COLO668 (cell line): Measurements from ENCODE around the gene CD80.
A peak's percentile ranks its signal among the peaks of the same experiment; 100 is the strongest.

Experiments used
- DNase-seq: peaks from one replicate; lab custom pipeline; 2025; ENCODE audit not compliant: unreplicated experiment; lab: John Stamatoyannopoulos, UW

Gene CD80

GRCh38 chr3:119550192-119550910, 9.1 kb downstream of the CD80 start:
- no peak for DNase-seq

DNA sequence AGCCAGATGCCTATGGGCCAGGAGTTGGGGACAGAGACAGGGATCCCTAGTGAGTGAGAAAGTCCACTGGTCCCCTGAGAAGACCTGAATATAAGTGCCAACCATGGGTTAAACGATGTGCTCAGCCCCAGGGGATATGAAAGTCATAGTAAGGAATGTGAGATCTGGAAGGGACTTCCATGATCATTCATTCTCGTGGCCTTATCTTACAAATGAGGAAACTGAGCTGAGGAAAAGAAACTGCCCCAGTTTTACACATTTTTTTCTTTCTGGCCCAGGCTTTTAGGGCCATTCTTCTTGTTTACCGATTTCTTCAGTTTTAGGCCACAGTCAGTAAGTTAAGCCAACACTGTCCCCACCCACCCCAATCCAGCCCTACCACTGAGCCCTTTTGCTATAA, 11.1 kb downstream of the CD80 start:
- DNase-seq: no peak

DNA sequence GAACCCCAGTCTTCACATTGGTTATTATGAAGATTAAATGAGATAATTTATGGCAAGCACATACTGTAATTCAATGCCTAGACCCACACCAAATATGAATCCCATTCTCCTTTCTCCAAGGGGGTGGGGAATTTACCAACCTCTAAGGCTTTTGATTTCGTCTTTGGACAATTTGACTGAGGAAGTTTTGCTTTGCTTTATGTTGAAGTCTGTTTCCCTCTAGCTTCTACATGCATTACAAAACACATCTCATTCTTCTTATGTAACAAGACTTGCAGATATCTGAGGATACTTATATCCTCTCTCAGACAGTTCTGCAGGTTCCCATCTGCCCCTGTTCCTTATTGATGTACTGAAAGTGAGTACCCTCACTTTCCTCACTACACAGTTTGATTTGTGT, 12.2 kb downstream of the CD80 start:
- DNase-seq: no peak

DNA sequence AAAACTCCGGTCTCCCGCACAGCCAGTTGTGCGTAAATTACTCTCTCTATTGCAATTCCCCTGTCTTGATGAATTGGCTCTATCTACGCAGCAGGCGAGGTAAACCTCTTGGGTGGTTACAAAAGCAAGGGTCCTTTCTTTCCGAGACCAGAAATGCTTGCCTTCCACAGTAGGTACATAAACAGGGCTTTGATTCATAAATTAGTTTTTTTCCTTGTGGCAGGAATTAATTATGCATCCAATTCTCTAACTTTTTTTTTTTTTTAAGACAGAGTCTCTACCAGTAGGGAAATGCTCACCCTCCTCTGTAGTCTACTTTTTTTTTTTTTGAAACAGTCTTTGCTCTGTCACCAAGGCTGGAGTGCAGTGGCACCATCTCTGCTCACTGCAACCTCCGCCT, 16.3 kb downstream of the CD80 start:
- no peak for DNase-seq

GRCh38 chr3:119542168-119542767, 17.1 kb downstream of the CD80 start:
- no peak for DNase-seq

DNA sequence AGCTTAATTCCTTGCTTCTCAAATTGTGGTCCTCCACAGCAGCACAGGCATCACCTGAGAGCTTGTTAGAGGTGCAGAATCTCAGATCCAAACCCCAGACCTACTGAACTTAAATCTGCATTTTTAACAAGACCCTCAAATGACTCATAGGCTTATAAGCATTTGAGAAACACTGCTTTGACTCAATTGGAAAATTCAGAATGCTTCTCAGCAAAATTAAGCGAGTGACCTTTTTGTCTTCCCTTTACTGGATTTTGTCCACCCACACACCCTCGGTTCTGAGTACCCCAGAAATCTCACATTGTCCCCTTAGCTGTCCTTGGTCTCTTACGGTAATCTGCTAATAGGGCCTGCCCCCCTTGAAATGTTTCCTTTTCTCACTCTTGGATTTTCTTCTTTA, 17.9 kb downstream of the CD80 start:
- DNase-seq: no peak

DNA sequence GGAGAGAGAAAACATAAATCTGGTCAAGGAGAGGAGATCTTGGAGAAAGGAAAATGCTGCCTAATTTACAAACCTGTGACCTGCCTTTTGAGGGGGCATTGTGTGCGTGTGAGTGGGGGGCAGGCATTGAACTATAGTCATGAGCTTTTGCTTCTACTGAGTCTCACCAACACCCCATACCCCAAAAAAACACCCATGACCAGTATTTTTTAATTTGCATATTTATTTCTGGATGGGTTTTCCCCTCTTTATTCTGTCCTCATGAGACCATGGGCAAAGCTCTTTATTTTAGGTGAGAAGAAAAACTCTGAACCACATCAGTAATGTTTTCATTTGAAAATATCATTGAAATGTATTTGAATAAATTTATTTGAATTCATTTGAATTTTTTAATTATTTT, 20.6 kb downstream of the CD80 start:
- no peak for DNase-seq

DNA sequence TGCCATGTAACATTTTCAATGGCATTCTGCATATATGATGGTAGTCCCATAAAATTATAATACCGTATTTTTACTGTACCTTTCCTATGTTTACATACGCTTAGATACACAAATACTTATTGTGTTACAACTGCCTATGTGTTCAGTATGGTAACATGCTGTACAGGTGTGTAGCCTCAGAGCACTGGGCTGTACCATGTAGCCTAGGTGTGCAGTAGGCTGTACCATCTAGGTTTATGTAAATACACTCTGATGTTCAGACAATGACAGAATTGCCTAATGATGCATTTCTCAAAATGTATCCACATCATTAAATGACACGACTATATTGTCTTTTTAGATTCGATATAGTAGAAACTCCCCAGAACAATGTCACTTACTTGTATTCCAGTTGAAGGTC, 22.7 kb downstream of the CD80 start:
- peak; percentile 11 for DNase-seq

- DNase-seq: no peak
Measured at GRCh38 chr3:119534296-119534695, 25.1 kb downstream of the CD80 start.

DNA sequence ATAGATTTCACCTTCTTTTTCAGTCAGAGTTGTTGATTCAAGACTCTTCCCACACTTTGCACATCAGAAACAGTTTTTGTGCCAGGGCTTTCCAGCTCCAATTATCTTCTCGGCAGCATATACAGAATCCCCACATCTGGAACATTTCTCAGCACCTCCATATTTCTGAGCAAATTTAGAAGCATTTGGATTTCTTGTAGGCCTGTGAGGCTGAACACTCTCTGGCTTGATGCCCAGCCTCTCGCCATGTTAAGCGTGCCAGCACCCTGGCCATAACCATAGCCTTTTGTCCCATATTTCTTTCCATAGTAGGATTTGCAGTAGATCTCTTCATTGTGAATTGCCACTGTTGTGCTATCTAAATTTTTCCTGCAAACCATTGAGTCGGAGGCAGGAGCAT, 28.3 kb downstream of the CD80 start:
- DNase-seq: no peak

DNA sequence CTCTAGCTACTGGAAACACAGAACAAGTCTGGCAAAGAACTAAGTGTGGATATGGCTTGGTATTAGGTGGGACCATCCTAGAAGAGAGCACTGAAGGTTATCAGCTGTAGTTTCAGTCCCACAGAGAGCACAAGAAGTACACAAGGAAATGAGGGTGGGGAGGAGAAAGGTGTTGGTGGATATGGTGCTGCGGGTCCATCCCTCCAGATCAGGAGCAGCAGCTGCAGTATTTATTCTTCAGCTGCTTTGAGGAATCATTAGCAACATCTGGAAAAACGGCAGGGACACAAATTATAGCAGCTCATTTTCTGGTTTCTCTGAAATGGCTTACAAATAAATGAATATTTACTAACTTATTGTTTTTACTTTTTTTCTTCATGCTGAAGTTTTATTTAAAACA, 29.0 kb downstream of the CD80 start:
- no peak for DNase-seq

GRCh38 chr3:119529883-119530282, 29.5 kb downstream of the CD80 start:
- DNase-seq: no peak

- no peak for DNase-seq
Measured at GRCh38 chr3:119527714-119528113, 31.7 kb downstream of the CD80 start.

DNA sequence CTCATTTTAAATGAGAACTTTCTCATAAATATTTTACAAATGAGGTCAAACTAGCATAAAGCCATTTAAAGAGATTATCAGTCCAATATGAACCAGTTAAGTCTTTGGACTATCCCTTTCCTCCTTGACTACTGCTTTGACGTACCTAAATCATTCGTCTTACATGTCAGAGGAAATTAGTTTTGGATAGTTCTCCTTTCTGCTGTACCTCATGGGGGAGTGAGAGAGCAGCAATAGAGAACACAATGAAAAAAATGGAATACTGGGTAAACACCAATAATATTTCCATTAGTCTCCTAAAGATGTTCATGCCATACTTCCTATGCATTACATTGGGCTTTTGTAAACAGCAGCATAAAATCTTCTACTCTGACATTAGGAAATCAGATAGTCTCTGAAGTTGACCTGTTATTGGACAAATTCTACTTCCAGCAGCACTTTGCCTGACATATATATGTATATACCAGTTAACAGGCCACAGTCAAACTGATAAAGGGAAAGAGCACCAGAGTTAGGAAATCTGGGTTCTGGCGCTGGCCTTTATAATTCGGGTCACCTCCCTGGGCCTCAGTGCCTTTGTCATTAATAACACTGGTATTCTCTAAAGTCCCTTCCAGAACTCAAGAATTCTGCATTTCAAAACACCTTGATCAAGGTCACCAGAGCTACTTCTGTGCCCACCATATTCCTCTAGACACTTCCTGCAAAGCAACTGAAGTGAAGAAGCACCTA, 34.3 kb downstream of the CD80 start:
- no peak for DNase-seq

DNA sequence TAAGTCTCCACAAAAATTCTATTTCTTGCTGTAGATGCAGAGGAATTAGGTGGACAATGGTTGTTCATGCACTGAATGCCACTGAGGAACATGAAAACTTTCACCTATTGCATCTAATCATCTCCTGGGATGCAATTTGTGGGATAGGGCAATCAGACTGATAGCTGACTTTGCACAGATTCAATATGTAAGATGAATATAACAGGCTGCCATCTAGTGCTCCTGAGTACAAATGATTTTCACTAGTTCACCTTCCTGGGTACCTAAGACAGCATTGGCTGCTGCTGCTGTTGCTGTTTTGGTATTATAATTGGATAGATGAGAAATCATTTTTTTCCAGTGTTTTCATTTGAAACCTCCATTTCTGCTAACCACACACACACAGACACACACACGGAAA, 41.4 kb downstream of the CD80 start:
- no peak for DNase-seq

- DNase-seq: no peak
Measured at GRCh38 chr3:119517112-119517511, 42.3 kb downstream of the CD80 start.

- no peak for DNase-seq
Measured at GRCh38 chr3:119514637-119515036, 44.8 kb downstream of the CD80 start.

- DNase-seq: no peak
Measured at GRCh38 chr3:119510690-119511089, 48.7 kb downstream of the CD80 start.

- no peak for DNase-seq
Measured at GRCh38 chr3:119508172-119508845, 51.1 kb downstream of the CD80 start.

- DNase-seq: no peak
Measured at GRCh38 chr3:119507404-119507803, 52.0 kb downstream of the CD80 start.

DNA sequence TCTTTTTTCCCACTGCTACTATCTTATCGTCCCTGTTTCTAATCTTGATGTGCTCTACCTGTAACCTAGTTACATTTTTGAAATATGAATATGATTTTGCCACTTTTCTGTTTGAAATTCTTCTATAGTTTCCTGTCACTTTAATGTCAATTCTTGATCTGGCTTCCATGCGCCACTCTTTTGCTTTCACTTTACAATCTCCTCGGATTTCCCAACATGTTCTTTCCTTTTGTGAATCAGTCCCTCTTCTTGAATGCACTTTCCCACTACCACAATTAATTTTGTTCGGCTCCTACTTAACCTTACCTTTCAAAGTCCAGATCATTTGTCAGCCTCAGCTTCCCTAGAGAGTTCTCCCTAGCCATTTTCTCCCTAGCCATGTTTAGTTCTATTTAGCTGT, 52.8 kb downstream of the CD80 start:
- no peak for DNase-seq

DNA sequence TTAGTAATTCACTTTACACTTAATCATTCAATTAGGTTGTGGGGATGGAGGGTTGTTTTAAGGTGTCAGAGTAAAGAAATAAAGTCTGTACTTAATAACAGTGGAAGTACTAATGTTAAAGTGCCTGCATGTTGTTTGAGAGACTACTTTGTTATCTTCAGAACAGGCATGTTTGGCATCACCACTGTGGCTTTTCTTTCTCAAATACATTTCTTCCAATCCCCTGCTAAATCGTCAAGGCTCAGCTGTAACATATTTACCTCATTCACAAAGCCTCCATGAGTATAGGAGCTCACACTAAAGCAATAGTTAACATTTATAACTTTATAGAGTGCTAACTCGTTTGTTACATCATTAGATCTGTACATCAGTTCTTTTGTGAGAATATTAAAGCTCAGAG, 58.5 kb downstream of the CD80 start:
- DNase-seq: no peak
